Activated naive CD4-positive, alpha-beta T cell (primary cell): ENCODE data around the gene GOLGA2.
"Not testable (repeated sequence)": the region's sequence is repeated elsewhere in the genome, so short reads cannot be mapped to it uniquely, and the experiment has no call there.

Source experiments
- DNase-seq, 4 experiments: peaks; one replicate each; lab custom pipeline; 2025; lab: John Stamatoyannopoulos, UW

The GOLGA2 gene

GRCh38 chr9:128292009-128292408 is 16.2 kb upstream of the GOLGA2 start:
- no peak for DNase-seq

- no peak for DNase-seq
Measured at GRCh38 chr9:128288273-128289004, 12.6 kb upstream of the GOLGA2 start.

- DNase-seq, result no peak
Measured at GRCh38 chr9:128286440-128286839, 10.6 kb upstream of the GOLGA2 start.

- DNase-seq, result no peak
Measured at GRCh38 chr9:128285033-128285784, 9.4 kb upstream of the GOLGA2 start.

- no peak for DNase-seq
Measured at GRCh38 chr9:128282500-128282899, 6.7 kb upstream of the GOLGA2 start.

GRCh38 chr9:128280084-128280622 is 4.3 kb upstream of the GOLGA2 start:
- no peak for DNase-seq

GRCh38 chr9:128279088-128280073 is 3.6 kb upstream of the GOLGA2 start:
- DNase-seq, result not testable (repeated sequence)

GRCh38 chr9:128276574-128277270 is 915 bp upstream of the GOLGA2 start:
- no peak for DNase-seq

- DNase-seq, result peak; percentile 99 to 100 (median 100)
Measured at GRCh38 chr9:128276008-128276573, 284 bp upstream of the GOLGA2 start, which contains the start of gene SWI5. Gene SWI5 (plus strand): TSS chr9:128276276.

- DNase-seq, result no peak
Measured at GRCh38 chr9:128274245-128274644, 1.6 kb downstream of the GOLGA2 start.

GRCh38 chr9:128271512-128271911 is 4.3 kb downstream of the GOLGA2 start:
- no peak for DNase-seq

- DNase-seq, result no peak
Measured at GRCh38 chr9:128271112-128271511, 4.7 kb downstream of the GOLGA2 start.

- no peak for DNase-seq
Measured at GRCh38 chr9:128266868-128267590, 8.8 kb downstream of the GOLGA2 start.

GRCh38 chr9:128265348-128265847 is 10.4 kb downstream of the GOLGA2 start:
- DNase-seq, result no peak

GRCh38 chr9:128262687-128263086 is 13.1 kb downstream of the GOLGA2 start:
- no peak for DNase-seq

GRCh38 chr9:128260340-128260739 is 15.5 kb downstream of the GOLGA2 start:
- DNase-seq, result no peak

- DNase-seq, result no peak
Measured at GRCh38 chr9:128259156-128259555, 16.7 kb downstream of the GOLGA2 start.

GRCh38 chr9:128258326-128258725 is 17.5 kb downstream of the GOLGA2 start:
- DNase-seq, result no peak

- no peak for DNase-seq
Measured at GRCh38 chr9:128257907-128258306, 17.9 kb downstream of the GOLGA2 start.
